8988T (cell line): Measurements from ENCODE around the gene CPHXL.

Experiments
- DNase-seq: peaks from one replicate; pipeline ENCODE4 v3.0.0; 2011

CPHXL gene

GRCh38 chr16:75726390-75726789, at the start of gene CPHXL:
Gene CPHXL (minus strand): TSS chr16:75726490. CDS start chr16:75726442, 48 bp downstream.
- DNase-seq = no peak

- DNase-seq = no peak
Observed at GRCh38 chr16:75774197-75774596, 47.9 kb upstream of the CPHXL start.

- no peak for DNase-seq
Observed at GRCh38 chr16:75770051-75770450, 43.8 kb upstream of the CPHXL start.

GRCh38 chr16:75764154-75764768, 38.0 kb upstream of the CPHXL start:
- DNase-seq = no peak

DNA sequence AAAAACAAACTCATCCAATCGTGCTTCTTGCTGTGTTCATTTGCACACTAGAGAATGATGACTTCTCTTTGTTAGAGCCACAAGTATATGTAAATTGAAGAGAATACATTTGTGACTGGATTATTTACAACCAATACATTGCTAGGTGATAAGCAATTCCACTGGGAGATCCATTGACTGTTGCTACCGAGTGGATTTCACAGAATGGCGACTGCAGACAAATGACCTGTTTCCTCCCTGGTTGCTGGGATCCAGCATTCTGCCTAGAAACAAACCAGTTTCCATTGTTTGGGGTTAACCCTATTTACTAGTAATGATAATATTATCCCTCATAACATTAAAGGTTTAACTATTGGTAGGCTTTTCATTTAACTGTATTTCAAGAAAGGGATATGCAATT, 36.9 kb upstream of the CPHXL start:
- DNase-seq = no peak

DNA sequence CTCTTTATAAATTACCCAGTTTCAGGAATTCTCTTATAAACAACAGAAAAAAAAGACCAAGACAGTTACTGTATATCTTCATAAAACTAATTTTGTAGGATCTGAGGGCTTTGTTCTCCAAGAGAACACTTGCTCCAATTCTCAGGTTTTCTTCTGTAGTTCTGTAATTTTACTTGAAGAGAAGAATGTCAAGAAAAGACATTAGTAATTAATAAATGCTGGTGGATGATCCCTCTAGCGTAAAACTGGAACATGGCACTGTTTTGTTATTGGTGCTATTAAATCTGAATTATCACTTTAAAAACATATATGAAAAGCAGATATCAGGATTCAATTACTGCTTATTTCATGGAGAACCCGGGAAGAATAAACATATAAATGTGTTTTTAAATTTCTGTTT, 36.5 kb upstream of the CPHXL start:
- DNase-seq = no peak

DNA sequence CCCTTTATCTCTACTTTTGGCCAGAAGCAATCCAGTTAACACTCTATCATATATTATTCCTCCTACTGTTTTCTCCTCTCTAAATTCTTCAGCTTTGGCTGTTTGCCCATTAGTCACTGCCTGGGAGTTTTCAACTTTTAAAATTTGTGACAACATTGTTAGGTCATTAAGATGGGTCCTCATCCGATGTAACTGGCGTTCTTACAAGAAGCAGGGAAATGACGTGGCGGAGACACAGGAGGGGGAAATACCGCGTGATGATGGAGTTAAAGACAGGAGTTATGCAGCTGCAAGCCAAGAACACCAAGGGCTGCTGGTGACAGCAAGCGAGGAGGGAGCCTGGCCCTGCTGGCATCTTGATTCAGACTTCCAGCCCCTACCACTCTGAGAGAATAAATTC, 34.8 kb upstream of the CPHXL start:
- no peak for DNase-seq

DNA sequence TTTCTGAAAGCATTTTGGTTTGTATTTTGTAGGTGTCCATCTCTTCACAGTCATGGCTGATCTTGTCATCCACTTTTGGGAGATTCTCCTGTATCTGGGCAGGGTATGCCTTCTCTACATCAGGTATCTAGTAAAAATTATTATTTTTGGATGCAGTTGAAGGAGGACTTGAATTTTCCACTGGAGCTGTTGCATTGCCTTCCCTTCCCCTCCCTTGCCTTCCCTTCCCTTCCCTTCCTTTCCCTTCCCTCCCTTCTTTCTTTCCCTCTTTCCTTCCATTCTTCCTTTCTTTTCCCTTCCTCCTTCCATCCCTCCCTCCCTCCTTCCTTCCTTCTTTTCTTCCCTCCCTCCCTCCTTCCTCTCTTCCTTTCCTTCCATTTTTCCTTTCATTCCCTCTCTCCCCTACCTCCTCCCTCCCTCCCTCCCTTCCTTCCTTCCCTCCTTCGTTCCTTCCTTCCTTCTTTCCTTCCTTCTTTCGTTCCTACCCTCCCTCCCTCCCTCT, 33.8 kb upstream of the CPHXL start:
- no peak for DNase-seq

GRCh38 chr16:75758215-75758614, 31.9 kb upstream of the CPHXL start:
- no peak for DNase-seq

- DNase-seq = no peak
Observed at GRCh38 chr16:75754141-75754540, 27.9 kb upstream of the CPHXL start.

DNA sequence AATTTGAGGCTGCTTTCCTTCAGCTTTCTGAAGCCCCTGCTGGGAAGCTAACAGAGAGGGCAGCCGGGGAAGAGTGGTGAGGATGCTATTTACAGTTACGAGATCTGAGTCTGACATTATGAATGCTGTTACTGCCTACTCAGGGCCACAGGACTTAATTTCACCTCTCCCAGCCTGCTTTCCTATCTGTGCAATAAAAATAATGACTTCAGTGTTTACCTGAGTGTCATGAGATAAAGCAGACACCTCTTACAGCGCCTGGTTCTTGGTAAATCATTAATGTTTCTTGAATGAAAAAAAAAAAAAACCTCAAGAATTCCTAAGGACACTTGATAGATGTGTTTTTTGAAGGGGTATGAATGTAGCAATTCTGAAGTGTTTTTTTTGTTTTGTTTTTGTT, 24.2 kb upstream of the CPHXL start:
- no peak for DNase-seq

DNA sequence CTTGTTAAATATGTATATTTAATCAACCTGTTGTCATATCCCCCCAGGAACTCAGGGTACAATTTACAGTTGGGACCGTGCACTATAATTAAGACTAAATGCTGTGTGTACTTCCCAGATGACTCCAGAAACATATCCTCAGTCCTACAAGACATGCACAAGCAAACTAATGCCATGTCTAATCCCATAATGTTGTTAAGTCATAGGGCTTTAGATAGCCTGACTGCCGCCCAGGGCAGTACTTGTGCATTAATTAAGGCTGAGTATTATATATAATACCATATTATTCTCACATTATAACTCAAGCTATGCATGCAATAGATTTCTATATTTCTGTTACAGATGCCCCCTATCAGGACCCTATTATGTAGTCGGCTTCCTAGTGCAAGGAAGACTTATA, 20.1 kb upstream of the CPHXL start:
- DNase-seq = no peak

DNA sequence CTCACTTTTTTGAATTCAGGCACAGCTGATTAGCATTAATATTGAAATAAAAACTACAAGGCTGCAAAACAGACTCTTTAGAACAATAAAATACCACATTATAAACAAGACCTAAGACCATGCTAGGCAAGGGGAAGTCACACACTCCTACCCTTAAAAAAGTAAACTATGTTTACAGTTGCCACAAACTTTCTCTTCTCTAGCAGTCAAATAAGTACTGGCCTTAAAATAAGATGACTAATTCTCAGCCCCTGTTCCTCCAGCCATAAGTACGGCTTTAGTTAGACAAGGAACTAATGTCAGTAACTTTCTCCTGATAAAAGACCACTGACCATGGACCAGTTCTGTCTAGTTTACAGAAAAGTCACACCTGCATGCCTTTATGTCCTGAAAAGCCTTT, 19.5 kb upstream of the CPHXL start:
- no peak for DNase-seq

DNA sequence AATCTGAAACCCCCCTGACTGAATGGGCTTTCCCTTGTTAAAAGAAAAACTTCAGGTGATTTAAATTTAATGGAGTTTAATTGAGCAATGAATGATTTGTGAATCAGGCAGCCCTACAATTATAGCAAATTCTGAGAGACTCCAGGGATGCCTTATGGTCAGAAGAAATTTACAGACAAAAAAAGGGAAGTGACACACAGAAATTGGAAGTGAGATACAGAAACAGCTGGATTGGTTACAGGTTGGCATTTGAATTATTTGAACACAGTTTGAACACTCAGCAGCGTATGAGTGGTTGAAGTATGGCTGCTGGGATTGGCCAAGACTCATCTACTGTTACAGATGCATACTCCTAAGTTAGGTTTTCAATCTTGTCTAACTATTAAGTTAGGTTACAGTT, 19.0 kb upstream of the CPHXL start:
- no peak for DNase-seq

DNA sequence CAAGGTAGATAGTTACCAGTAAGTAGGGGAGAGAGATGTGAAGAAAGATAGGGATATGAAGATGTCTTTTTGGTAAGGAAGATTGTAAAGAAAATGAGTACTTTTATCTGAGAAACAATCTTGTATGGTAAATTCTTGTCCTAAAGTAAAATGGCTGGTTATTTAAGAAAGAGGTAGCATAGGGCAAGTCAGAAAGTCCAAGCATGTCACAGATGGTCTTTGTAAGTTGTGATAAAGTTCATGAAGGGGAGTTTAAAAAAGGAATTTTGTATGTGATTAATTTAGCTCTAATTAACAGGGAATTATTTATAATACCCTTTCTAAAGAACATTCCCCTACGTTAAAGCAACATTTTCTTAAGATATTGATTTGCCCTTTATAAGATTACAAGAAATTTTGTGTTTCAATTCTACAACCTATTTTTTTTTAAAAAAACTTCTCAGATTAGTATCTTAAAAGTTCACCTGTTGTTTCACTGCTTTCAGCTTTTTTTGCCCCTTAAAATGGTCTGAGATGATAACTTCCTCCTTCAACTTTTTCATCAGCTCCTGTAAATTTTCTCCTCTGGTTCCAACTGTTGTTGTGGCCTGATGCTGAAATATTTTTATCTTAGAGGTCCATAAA, 16.2 kb upstream of the CPHXL start:
- no peak for DNase-seq

DNA sequence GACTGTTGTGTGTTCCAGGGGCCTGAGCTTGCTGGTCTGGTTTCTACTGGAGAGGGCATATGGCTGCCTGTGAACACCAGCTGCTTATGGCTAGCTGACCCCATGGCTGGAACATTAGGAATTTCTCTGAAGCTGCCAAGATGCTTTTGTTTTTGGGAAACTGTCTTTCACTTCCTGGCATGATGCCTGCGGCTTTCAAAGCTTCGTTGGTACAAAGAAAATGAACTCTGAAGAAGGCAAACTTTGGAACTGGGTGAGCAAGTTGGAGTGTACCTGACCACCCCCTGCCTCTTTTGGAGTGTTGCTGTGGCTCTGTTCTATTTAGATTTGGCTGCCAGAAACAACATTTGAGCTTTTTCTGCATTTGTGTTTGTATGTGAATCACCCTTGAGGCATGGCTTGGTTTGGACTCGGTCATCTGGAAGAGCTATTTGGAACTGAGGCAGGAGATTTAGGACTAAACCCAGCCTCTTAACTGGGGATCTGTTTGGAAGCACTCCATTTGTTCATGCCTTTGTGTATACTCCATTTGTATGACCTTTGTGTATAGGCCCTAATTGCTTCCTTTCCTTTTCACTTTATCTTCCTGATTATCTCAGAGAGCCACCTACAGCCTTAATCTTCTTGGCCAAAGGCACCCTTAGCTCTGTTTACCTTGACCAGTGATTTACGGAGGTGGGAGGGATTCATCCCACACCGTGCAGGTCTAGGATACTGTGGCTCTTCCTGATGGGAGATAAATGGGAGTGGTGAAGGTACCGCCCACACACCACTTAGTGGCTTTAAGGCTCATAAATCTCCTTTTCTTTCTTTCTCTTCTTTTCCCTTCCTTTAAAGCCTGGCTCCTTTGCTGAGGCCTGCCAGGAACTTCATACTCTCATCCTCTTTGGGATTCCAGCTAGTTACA, 7.3 kb upstream of the CPHXL start:
- DNase-seq = no peak

GRCh38 chr16:75732871-75733270, 6.6 kb upstream of the CPHXL start:
- no peak for DNase-seq

DNA sequence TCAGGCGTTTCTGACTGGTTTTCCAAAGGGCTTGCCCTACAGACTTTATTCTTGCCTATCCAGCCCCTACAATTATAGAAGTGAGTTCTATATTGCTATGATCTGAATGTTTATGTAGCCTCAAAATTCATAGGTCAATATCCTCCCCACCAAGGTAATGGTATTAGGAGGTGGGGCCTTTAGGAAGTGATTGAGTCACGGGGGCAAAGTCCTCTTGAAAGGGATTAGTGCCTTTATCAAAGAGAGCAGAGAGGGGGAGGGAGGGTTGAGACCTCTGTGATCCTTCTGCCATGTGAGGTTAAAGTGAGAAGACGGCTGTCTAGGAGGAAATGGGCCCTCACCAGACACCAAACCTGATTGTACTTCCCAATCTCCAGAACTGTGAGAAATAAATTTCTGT, 931 bp upstream of the CPHXL start:
- DNase-seq = no peak

- DNase-seq = no peak
Observed at GRCh38 chr16:75718452-75718851, 7.8 kb downstream of the CPHXL start.

DNA sequence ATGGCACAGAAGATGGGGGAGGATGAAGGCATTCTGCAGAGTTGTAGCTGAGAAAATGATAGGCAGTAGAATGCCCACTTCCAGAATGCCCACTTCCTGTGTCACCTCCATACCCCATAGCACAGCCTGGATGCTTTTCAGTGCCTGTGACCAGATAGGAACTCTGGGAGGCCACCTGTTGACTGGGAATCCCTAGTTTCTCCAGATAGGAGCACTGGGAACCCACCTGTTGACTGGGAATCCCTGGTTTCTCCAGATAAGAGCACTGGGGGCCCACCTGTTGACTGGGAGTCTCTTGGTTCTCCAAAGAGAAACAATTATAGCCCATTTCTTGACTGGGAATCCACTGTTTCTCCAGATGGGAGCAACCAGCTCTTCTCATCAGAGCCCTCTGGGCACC, 11.6 kb downstream of the CPHXL start:
- DNase-seq = no peak

- DNase-seq = no peak
Observed at GRCh38 chr16:75710344-75710743, 15.9 kb downstream of the CPHXL start.

DNA sequence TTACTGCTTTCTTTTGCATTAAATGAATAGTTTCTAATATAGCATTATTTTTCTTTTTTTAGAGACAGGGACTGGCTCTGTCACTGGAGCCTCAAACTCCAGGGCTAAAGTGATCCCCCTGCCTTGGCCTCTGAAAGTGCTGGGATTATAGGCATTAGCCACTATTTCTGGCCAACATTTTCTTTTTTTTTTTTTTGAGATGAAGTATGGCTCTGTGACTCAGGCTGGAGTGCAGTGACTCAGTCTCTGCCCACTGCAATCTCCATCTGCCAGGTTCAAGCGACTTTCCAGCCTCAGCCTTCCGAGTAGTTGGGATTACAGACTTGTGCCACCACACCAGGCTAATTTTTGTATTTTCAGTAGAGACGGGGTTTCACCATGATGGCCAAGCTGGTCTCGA, 23.0 kb downstream of the CPHXL start:
- DNase-seq = no peak

DNA sequence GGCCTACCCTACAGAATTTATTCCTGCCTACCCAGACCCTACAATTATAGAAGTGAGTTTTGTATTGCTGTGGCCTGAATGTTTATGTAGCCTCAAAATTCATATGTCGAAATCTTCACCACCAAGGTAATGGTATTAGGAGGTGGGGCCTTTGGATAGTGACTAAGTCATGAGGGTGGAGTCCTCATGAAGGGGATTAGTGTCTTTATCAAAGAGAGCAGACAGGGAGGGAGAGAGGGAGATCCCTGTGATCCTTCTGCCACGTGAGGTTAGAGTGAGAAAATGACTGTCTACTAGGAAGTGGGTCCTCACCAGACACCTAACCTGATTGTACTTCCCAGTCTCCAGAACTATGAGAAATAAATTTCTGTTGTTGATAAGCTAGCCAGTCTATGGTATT, 24.0 kb downstream of the CPHXL start:
- no peak for DNase-seq

DNA sequence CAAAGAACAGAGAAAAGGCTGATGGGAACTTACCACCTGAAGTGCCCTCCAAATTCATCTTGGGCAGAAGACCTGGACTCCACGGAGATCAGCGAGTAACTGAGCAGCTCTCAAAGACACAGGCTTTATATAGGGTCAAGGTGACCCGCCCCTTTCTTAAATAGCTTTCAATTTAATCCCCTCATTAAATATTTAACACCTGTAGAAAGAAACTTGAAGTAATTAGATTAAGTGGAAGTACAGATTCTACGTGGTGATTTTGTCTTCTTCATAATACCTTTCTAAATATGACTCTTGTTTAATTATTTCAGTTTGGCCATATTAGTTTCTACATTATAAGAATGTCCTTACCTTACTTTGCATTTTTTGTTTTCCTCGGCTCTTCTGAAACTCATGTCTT, 24.9 kb downstream of the CPHXL start, which contains the start of gene DUXB:
DUXB (minus strand) TSS at position 101 of the 400 bp plus-strand sequence; CDS start at position 58, 43 bp downstream.
- no peak for DNase-seq
